CD8-positive, alpha-beta memory T cell (primary cell): Measurements from ENCODE around the gene ZNF783. TPM values are rescaled to one million over a fixed set of nuclear protein-coding genes. Genes with fewer than 3 reads are reported as not detected.
"Not testable (repeated sequence)": the region's sequence is repeated elsewhere in the genome, so short reads cannot be mapped to it uniquely, and the experiment has no call there.

Source experiments
- CTCF ChIA-PET: fragments of 350-600 bp; sonication (Branson Sonifier 250); formaldehyde crosslinking; loops from one replicate; lab custom pipeline; 2021; ENCODE audit warnings: antibody characterized with exemption; lab: Charles Lee
- POLR2A ChIA-PET: fragments of 350-600 bp; sonication (Branson Sonifier 250); formaldehyde crosslinking; loops from one replicate; lab custom pipeline; 2021; ENCODE audit warnings: antibody characterized with exemption; lab: Charles Lee
- DNase-seq, 5 donors: peaks; one replicate each; pipeline versions ENCODE4 v3.0.0 to v3.0.0-alpha.2; 2020 to 2022; ENCODE audit warnings: mixed read lengths in 1 of 5
- H3K27ac ChIP-seq: one replicate; pipeline ENCODE4 v1.7.0; 2013; ENCODE audit warnings: low read depth, mild to moderate bottlenecking, low read length, moderate library complexity
- H3K27me3 ChIP-seq: 2 replicates; pipeline ENCODE4 v1.7.0; 2013; ENCODE audit warnings: low read length, mild to moderate bottlenecking; ENCODE audit not compliant: insufficient read depth, poor library complexity, severe bottlenecking
- H3K36me3 ChIP-seq: 2 replicates; pipeline ENCODE4 v1.7.0; 2013; ENCODE audit warnings: mild to moderate bottlenecking, low read length, moderate library complexity; ENCODE audit not compliant: insufficient read depth
- H3K4me1 ChIP-seq: 2 replicates; pipeline ENCODE4 v1.7.0; 2013; ENCODE audit warnings: mild to moderate bottlenecking, low read length, moderate library complexity; ENCODE audit not compliant: insufficient read depth
- H3K4me3 ChIP-seq: 2 replicates; pipeline ENCODE4 v1.7.0; 2013; ENCODE audit warnings: mild to moderate bottlenecking, low read length
- H3K9me3 ChIP-seq: 2 replicates; pipeline ENCODE4 v1.7.0; 2013; ENCODE audit warnings: mild to moderate bottlenecking, low read length
- H3K27ac Mint-ChIP-seq, 8 donors: one replicate each; pipeline ENCODE4 v1.8.0; 2020 to 2021; ENCODE audit warnings: mixed read lengths in 8 of 8, mild to moderate bottlenecking in 6 of 8, inconsistent platforms in 3 of 8, moderate library complexity in 3 of 8
- H3K27me3 Mint-ChIP-seq, 2 donors: one replicate each; pipeline ENCODE4 v1.8.0; 2020 to 2021; ENCODE audit warnings: mixed read lengths in 2 of 2, mild to moderate bottlenecking in 1 of 2, moderate library complexity in 1 of 2
- H3K36me3 Mint-ChIP-seq, 3 donors: one replicate each; pipeline ENCODE4 v1.8.0; 2020 to 2021; ENCODE audit warnings: mixed read lengths in 3 of 3, inconsistent platforms in 1 of 3, mild to moderate bottlenecking in 1 of 3
- H3K4me1 Mint-ChIP-seq, 3 donors: one replicate each; pipeline ENCODE4 v1.8.0; 2020 to 2021; ENCODE audit warnings: mixed read lengths in 3 of 3, inconsistent platforms in 1 of 3, mild to moderate bottlenecking in 1 of 3
- H3K4me3 Mint-ChIP-seq, 7 donors: one replicate each; pipeline ENCODE4 v1.8.0; 2020 to 2021; ENCODE audit warnings: mixed read lengths in 7 of 7, mild to moderate bottlenecking in 6 of 7, moderate library complexity in 4 of 7, inconsistent platforms in 2 of 7
- H3K9me3 Mint-ChIP-seq, 5 donors: one replicate each; pipeline ENCODE4 v1.8.0; 2020 to 2022; ENCODE audit warnings: mixed read lengths in 5 of 5, mild to moderate bottlenecking in 3 of 5, moderate library complexity in 2 of 5, inconsistent platforms in 1 of 5
- polyA plus RNA-seq: library from polyadenylated mRNA; unstranded; fragments of 300-500 nt; fragmentation: Illumina TruSeq; gene quantifications from one replicate; pipeline ENCODE4 v1.2.3, GENCODE V29; 2021
- total RNA-seq, 2 experiments: library from RNA; stranded (reverse); gene quantifications; one replicate each; pipeline ENCODE4 v1.2.3, GENCODE V29; 2021

Gene ZNF783
- total and polyA plus RNA-seq, 3 experiments from 2014 or later: 5.0 to 20.4 (median 19.7) TPM

DNA sequence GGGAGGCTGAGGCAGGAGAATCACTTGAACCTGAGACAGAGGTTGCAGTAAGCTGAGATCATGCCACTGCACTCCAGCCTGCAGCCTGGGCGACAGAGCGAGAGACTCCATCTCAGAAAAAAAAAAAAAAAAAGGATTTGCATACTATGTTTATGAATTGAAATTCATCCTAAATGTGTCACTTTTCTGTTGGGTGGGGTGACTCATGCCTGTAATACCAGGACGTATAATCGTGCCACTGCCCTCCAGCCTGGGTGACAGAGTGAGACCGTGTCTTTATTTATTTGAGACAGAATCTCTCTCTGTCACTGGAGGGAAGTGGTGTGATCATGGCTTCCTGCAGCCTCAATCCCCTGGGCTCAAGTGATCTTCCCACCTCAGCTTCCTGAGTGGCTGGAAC is 16.8 kb upstream of the ZNF783 start:
- ChIA-PET CTCF (no interaction called here), POLR2A (no interaction called here)
- Histone ChIP-seq H3K4me1 (peaks cover 13% of the 10 kb centered on the region), H3K27ac (no peak overlapping the region), H3K4me3 (no peak overlapping the region), H3K36me3 (peaks cover 3% of the 10 kb centered on the region), H3K27me3 (no peaks in the 10 kb centered on the region), H3K9me3 (no peaks in the 10 kb centered on the region)
- Mint-ChIP-seq H3K27me3 (no peaks in the 10 kb centered on the region), H3K36me3 (peaks cover 0 to 22% (median 4%) of the 10 kb centered on the region in 3 donors), H3K27ac (peak overlapping the region in 2 of 8 donors; percentile 2 to 17), H3K4me1 (peaks cover 36 to 58% (median 55%) of the 10 kb centered on the region in 3 donors), H3K4me3 (no peak overlapping the region), H3K9me3 (peaks cover 0 to 2% (median 0%) of the 10 kb centered on the region in 5 donors)
- no peak for DNase-seq

DNA sequence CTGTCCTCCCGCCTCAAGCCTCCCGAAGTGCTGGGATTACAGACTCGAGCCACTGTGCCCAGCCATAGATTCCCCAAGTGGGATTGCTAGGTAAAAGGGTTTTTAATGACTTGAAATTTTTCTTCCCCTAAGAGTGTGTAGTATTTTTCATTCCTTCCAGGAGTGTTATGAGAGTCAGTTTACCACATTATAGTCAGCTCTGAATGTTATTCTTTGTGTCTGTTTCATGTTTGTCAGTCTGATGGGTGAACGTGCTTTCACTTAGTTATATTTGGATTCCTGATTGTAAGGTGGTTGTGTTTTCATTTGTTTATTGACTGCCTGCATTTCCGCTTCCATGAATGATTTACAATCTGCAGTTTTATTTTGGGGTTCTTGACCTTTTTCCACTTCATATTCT is 16.3 kb upstream of the ZNF783 start:
- H3K27ac Mint-ChIP-seq: peak overlapping the region in 4 of 8 donors; percentile 2 to 71 (median 30)
- peaks cover 8% of the 10 kb centered on the region for H3K36me3 ChIP-seq
- no peaks in the 10 kb centered on the region for H3K9me3 ChIP-seq
- H3K36me3 Mint-ChIP-seq: peaks cover 0 to 25% (median 4%) of the 10 kb centered on the region in 3 donors
- ChIA-PET CTCF (no interaction called here), POLR2A (no interaction called here)
- H3K4me3 ChIP-seq: no peak overlapping the region
- peak overlapping the region in 1 of 7 donors; percentile 69 for H3K4me3 Mint-ChIP-seq
- peaks cover 32 to 53% (median 51%) of the 10 kb centered on the region in 3 donors for H3K4me1 Mint-ChIP-seq
- H3K27me3 ChIP-seq: no peaks in the 10 kb centered on the region
- peaks cover 8% of the 10 kb centered on the region for H3K4me1 ChIP-seq
- H3K9me3 Mint-ChIP-seq: peaks cover 0 to 2% (median 0%) of the 10 kb centered on the region in 5 donors
- H3K27me3 Mint-ChIP-seq: no peaks in the 10 kb centered on the region
- H3K27ac ChIP-seq: no peak overlapping the region
- no peak for DNase-seq

DNA sequence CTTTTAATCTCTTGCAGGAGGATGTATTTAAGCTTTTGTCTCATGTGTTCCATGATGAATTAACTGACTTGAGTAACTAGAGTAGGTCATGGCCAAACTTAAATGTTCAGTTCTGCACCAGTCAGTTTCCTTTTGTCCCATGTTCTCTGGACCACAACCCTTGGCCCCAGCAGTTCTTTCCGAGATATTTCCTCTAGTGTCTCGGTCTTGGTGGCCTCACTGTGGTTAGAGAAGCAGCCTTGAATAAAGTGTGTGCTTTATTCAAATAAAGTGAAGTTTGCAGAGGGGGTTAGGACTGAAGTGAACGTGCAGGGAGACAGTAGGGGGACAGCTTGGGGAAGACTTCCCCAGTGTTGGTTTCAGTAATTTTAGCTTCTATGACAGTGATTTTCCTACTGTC is 13.2 kb upstream of the ZNF783 start:
- CTCF ChIA-PET: interaction anchor here (1.2 to 2.3 kb wide), 2 partner anchors 9 to 13 kb away, joined by 4 to 9 read pairs; partner anchors contain the start of gene ZNF783
- H3K9me3 Mint-ChIP-seq: no peaks in the 10 kb centered on the region
- peaks cover 0 to 46% (median 5%) of the 10 kb centered on the region in 3 donors for H3K36me3 Mint-ChIP-seq
- Histone ChIP-seq H3K9me3 (no peaks in the 10 kb centered on the region), H3K27me3 (no peaks in the 10 kb centered on the region), H3K4me1 (no peaks in the 10 kb centered on the region), H3K4me3 (no peak overlapping the region), H3K27ac (no peak overlapping the region), H3K36me3 (peaks cover 28% of the 10 kb centered on the region)
- POLR2A ChIA-PET: no interaction called here
- no peak overlapping the region for H3K4me3 Mint-ChIP-seq
- H3K4me1 Mint-ChIP-seq: peaks cover 18 to 36% (median 34%) of the 10 kb centered on the region in 3 donors
- no peak for DNase-seq
- H3K27ac Mint-ChIP-seq: peak overlapping the region in 2 of 8 donors; percentile 25 to 78
- no peaks in the 10 kb centered on the region for H3K27me3 Mint-ChIP-seq

DNA sequence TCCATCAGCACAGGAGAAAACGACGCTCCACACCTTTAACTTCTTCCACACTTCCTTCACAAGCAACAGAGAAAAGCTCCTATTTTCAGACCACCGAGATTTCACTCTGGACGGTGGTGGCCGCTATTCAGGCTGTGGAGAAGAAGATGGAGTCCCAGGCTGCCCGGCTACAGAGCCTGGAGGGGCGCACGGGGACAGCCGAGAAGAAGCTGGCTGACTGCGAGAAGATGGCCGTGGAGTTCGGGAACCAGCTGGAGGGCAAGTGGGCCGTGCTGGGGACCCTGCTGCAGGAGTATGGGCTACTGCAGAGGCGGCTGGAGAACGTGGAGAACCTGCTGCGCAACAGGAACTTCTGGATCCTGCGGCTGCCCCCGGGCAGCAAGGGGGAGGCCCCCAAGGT is 11.8 kb upstream of the ZNF783 start:
- H3K4me3 Mint-ChIP-seq, H3K9me3 ChIP-seq, DNase-seq, POLR2A ChIA-PET, H3K27ac ChIP-seq, H3K27me3 ChIP-seq, H3K9me3 Mint-ChIP-seq, H3K4me3 ChIP-seq, H3K27ac Mint-ChIP-seq, H3K4me1 ChIP-seq, H3K27me3 Mint-ChIP-seq: not testable (repeated sequence)
- Mint-ChIP-seq H3K4me1 (peaks cover 13 to 30% (median 27%) of the 10 kb centered on the region in 3 donors), H3K36me3 (peaks cover 0 to 58% (median 10%) of the 10 kb centered on the region in 3 donors)
- peaks cover 35% of the 10 kb centered on the region for H3K36me3 ChIP-seq
- CTCF ChIA-PET: interaction anchor here (1.2 to 3.6 kb wide), 2 partner anchors 10 to 11 kb away, joined by 4 to 20 read pairs; partner anchors contain the start of gene ZNF783

DNA sequence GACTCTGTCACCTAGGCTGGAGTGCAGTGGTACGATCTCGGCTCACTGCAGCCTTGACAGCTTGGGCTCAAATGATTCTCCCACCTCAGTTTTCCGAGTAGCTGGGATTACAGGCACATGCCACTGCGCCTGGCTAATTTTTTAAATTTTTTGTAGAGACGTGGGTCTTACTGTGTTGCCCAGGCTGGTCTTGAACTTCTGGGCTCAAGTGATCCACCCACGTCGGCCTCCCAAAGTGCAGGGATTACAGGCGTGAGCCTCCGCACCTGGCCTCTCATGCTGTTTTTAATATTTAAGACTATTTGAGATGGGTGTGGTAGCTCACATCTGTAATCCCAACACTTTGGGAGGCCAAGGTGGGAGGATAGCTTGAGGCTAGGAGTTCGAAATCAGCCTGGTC is 10.5 kb upstream of the ZNF783 start:
- not testable (repeated sequence) for H3K4me3 ChIP-seq, H3K4me3 Mint-ChIP-seq, H3K9me3 Mint-ChIP-seq, H3K9me3 ChIP-seq, H3K27me3 ChIP-seq, H3K27ac ChIP-seq, H3K4me1 ChIP-seq, DNase-seq, H3K27ac Mint-ChIP-seq, H3K27me3 Mint-ChIP-seq
- POLR2A ChIA-PET: interaction anchor here (0.6 kb wide), 1 partner anchor 11 kb away, joined by 4 read pairs; no protein-coding TSS in a partner anchor
- H3K36me3 ChIP-seq: peaks cover 41% of the 10 kb centered on the region
- Mint-ChIP-seq H3K4me1 (peaks cover 6 to 19% (median 18%) of the 10 kb centered on the region in 3 donors), H3K36me3 (peaks cover 0 to 66% (median 16%) of the 10 kb centered on the region in 3 donors)
- CTCF ChIA-PET: interaction anchor here (3.6 kb wide), 1 partner anchor 10 kb away, joined by 20 read pairs; the partner anchor contains the start of gene ZNF783

DNA sequence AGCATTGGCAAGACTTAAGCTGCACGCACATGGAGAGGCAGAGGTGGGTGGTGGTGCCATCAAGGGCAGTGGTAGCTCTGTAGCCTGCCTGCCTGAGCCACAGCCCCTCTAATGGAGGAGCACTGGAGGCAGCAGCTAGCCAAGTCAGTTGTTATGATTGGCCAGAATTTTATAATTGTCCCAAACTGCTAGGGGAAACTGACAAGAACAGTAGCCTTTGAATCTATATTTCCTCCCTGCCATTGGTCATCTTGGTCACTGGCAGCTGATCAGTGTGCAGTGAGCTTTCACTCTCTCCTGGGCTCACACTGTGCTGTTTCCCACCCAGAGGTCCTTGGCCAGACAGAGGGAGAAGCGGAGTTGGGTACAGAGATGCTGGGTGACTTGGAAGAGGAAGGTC is 9.6 kb upstream of the ZNF783 start:
- Histone ChIP-seq H3K27me3 (no peaks in the 10 kb centered on the region), H3K27ac (no peak overlapping the region), H3K9me3 (no peaks in the 10 kb centered on the region), H3K4me1 (no peaks in the 10 kb centered on the region), H3K4me3 (no peak overlapping the region), H3K36me3 (peaks cover 41% of the 10 kb centered on the region)
- no peaks in the 10 kb centered on the region for H3K27me3 Mint-ChIP-seq
- H3K4me1 Mint-ChIP-seq: peaks cover 6 to 19% (median 18%) of the 10 kb centered on the region in 3 donors
- H3K4me3 Mint-ChIP-seq: no peak overlapping the region
- no peaks in the 10 kb centered on the region for H3K9me3 Mint-ChIP-seq
- H3K27ac Mint-ChIP-seq: no peak overlapping the region
- DNase-seq: no peak
- ChIA-PET CTCF (interaction anchor here (3.6 kb wide), 1 partner anchor 9 kb away, joined by 20 read pairs; the partner anchor contains the start of gene ZNF783), POLR2A (interaction anchor here (0.6 kb wide), 2 partner anchors 8 to 257 kb away, joined by 3 read pairs; no protein-coding TSS in a partner anchor)
- peaks cover 0 to 69% (median 16%) of the 10 kb centered on the region in 3 donors for H3K36me3 Mint-ChIP-seq

DNA sequence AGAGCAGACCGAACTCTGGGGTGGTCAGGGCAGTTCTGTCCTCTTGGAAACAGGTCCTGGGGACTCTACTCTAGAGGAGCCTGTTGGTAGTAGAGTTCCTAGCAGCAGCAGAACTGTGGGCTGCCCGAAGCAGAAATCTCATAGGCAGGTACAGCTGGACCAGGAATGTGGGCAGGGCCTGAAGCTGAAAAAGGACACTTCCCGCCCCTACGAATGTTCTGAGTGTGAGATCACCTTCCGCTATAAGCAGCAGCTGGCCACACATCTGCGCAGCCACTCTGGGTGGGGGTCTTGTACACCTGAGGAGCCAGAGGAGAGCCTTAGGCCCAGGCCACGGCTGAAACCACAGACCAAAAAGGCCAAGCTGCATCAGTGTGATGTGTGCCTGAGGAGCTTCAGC is 8.3 kb upstream of the ZNF783 start:
- ChIA-PET CTCF (interaction anchor here (1.2 kb wide), 1 partner anchor 31 kb away, joined by 3 read pairs; no protein-coding TSS in a partner anchor), POLR2A (no interaction called here)
- H3K9me3 Mint-ChIP-seq: no peaks in the 10 kb centered on the region
- peaks cover 41% of the 10 kb centered on the region for H3K36me3 ChIP-seq
- H3K27ac ChIP-seq: no peak overlapping the region
- H3K4me3 Mint-ChIP-seq: no peak overlapping the region
- H3K27me3 ChIP-seq: no peaks in the 10 kb centered on the region
- H3K9me3 ChIP-seq: no peaks in the 10 kb centered on the region
- no peak for DNase-seq
- peaks cover 2 to 15% (median 6%) of the 10 kb centered on the region in 3 donors for H3K4me1 Mint-ChIP-seq
- no peak overlapping the region for H3K27ac Mint-ChIP-seq
- H3K36me3 Mint-ChIP-seq: peaks cover 0 to 61% (median 16%) of the 10 kb centered on the region in 3 donors
- no peak overlapping the region for H3K4me3 ChIP-seq
- H3K27me3 Mint-ChIP-seq: no peaks in the 10 kb centered on the region
- no peaks in the 10 kb centered on the region for H3K4me1 ChIP-seq

DNA sequence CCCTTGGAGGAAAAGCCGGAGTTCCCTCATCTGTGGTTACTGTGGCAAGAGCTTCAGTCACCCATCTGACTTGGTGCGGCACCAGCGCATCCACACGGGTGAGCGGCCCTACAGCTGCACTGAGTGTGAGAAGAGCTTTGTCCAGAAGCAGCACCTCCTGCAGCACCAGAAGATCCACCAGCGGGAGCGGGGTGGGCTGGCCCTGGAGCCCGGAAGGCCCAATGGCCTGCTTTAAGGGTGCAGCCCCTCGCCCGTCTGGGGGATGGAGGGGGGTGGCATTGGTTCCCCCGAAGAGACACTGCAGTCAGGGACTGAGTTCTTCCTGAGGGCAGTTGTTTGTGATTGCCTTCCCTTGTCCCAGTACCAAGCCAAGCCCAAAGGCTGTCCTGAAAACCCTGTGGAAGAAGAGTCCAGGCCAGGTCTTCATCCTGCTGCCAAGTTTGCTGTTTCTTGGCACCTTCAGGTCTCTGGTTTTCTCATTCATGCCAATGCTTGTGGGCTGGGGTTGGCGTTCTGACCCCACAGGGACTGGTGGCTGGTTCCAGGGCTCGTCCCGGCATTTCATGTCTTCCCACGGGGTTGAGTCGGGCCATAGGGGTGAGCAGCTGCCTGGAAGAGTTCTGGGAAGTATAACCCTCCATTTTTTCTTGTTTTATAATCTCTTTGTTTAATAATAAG is 7.7 kb upstream of the ZNF783 start:
- Histone ChIP-seq H3K4me1 (no peaks in the 10 kb centered on the region), H3K9me3 (no peaks in the 10 kb centered on the region), H3K4me3 (no peak overlapping the region), H3K36me3 (peaks cover 41% of the 10 kb centered on the region), H3K27ac (no peak overlapping the region), H3K27me3 (no peaks in the 10 kb centered on the region)
- Mint-ChIP-seq H3K27me3 (no peaks in the 10 kb centered on the region), H3K36me3 (peaks cover 0 to 59% (median 16%) of the 10 kb centered on the region in 3 donors), H3K4me1 (peaks cover 0 to 8% (median under 1%) of the 10 kb centered on the region in 3 donors), H3K9me3 (no peaks in the 10 kb centered on the region), H3K4me3 (no peak overlapping the region), H3K27ac (peak overlapping the region in 1 of 8 donors; percentile 43)
- no peak for DNase-seq
- ChIA-PET POLR2A (no interaction called here), CTCF (interaction anchor here (1.2 kb wide), 1 partner anchor 31 kb away, joined by 3 read pairs; no protein-coding TSS in a partner anchor)
